ENCODE results near the gene ZBTB34.

ZBTB34 gene

GRCh38 chr9:126844085-126844484, 16.4 kb upstream of the ZBTB34 start:
- no peak for TF ChIP-seq CTCF (IDR thresholded peaks at IDR 0.05; ENCODE audit: low read depth, low read length)
- H3K4me3 ChIP-seq (ENCODE audit: low read depth, low read length), result no peak overlapping the region

- no peak overlapping the region for H3K4me3 ChIP-seq (ENCODE audit: low read depth, low read length)
- TF ChIP-seq CTCF (IDR thresholded peaks at IDR 0.05; ENCODE audit: low read depth, low read length), result no peak
Observed at GRCh38 chr9:126847051-126847450, 13.4 kb upstream of the ZBTB34 start.

GRCh38 chr9:126849591-126850225, 10.7 kb upstream of the ZBTB34 start:
- H3K4me3 ChIP-seq (ENCODE audit: low read depth, low read length), result no peak overlapping the region
- TF ChIP-seq CTCF (IDR thresholded peaks at IDR 0.05; ENCODE audit: low read depth, low read length), result no peak

GRCh38 chr9:126851286-126851880, 9.1 kb upstream of the ZBTB34 start:
- no peak for TF ChIP-seq CTCF (IDR thresholded peaks at IDR 0.05; ENCODE audit: low read depth, low read length)
- no peak overlapping the region for H3K4me3 ChIP-seq (ENCODE audit: low read depth, low read length)

- H3K4me3 ChIP-seq (ENCODE audit: low read depth, low read length), result no peak overlapping the region
- no peak for TF ChIP-seq CTCF (IDR thresholded peaks at IDR 0.05; ENCODE audit: low read depth, low read length)
Observed at GRCh38 chr9:126852086-126852688, 8.3 kb upstream of the ZBTB34 start.

GRCh38 chr9:126853667-126854066, 6.8 kb upstream of the ZBTB34 start:
- TF ChIP-seq CTCF (IDR thresholded peaks at IDR 0.05; ENCODE audit: low read depth, low read length), result no peak
- H3K4me3 ChIP-seq (ENCODE audit: low read depth, low read length), result no peak overlapping the region

- TF ChIP-seq CTCF (IDR thresholded peaks at IDR 0.05; ENCODE audit: low read depth, low read length), result no peak
- H3K4me3 ChIP-seq (ENCODE audit: low read depth, low read length), result no peak overlapping the region
Observed at GRCh38 chr9:126854734-126855133, 5.7 kb upstream of the ZBTB34 start.

Measured in WI38 (cell line).